ENCODE data around the gene ME1. TPM values are rescaled to one million over a fixed set of nuclear protein-coding genes. Genes with fewer than 3 reads are reported as not detected.
"Not testable (repeated sequence)": the region's sequence is repeated elsewhere in the genome, so short reads cannot be mapped to it uniquely, and the experiment has no call there.

The ME1 gene
- polyA plus RNA-seq, 12 donors: 1.5 to 2.4 (median 1.9) TPM; not detected in 2

GRCh38 chr6:83257791-83258190, 173.1 kb downstream of the ME1 start:
- no peak for DNase-seq

- DNase-seq: not testable (repeated sequence)
These were observed 174.1 kb downstream of the ME1 start for GRCh38 chr6:83256719-83257118.

GRCh38 chr6:83252719-83253118, 178.1 kb downstream of the ME1 start:
- DNase-seq: no peak

GRCh38 chr6:83250235-83250634, 180.6 kb downstream of the ME1 start:
- DNase-seq: no peak

GRCh38 chr6:83247471-83247870, 183.4 kb downstream of the ME1 start:
- DNase-seq: no peak

GRCh38 chr6:83231146-83231545, 199.7 kb downstream of the ME1 start:
- DNase-seq: peak; percentile 30

- DNase-seq: no peak
These were observed 204.3 kb downstream of the ME1 start for GRCh38 chr6:83226517-83226916.

- DNase-seq: peak; percentile 45
These were observed 208.9 kb downstream of the ME1 start for GRCh38 chr6:83221889-83222479.

GRCh38 chr6:83221276-83221675, 209.6 kb downstream of the ME1 start:
- DNase-seq: no peak

GRCh38 chr6:83220121-83220520, 210.7 kb downstream of the ME1 start:
- no peak for DNase-seq

- DNase-seq: no peak
These were observed 212.2 kb downstream of the ME1 start for GRCh38 chr6:83218646-83219045.

GRCh38 chr6:83216806-83217205, 214.0 kb downstream of the ME1 start:
- DNase-seq: no peak

GRCh38 chr6:83215131-83216047, 215.5 kb downstream of the ME1 start:
- peak; percentile 74 for DNase-seq

- DNase-seq: no peak
These were observed 228.8 kb downstream of the ME1 start for GRCh38 chr6:83202031-83202430.

GRCh38 chr6:83199863-83200225, 231.0 kb downstream of the ME1 start:
- DNase-seq: no peak

GRCh38 chr6:83199173-83199862, 231.5 kb downstream of the ME1 start:
- DNase-seq: no peak

GRCh38 chr6:83198486-83199172, 232.2 kb downstream of the ME1 start:
- DNase-seq: no peak

- peak; percentile 36 for DNase-seq
These were observed 236.9 kb downstream of the ME1 start for GRCh38 chr6:83193747-83194566.

- peak; percentile 93 for DNase-seq
These were observed 237.7 kb downstream of the ME1 start, which contains the start of the genes PGM3 and RWDD2A for GRCh38 chr6:83192871-83193746. Gene PGM3, minus strand, starts transcription at chr6:83193265. Its CDS starts 2,253 bp downstream, at chr6:83191012. Gene RWDD2A, plus strand, starts transcription at chr6:83193357. Its CDS starts 1,095 bp downstream, at chr6:83194452.

- no peak for DNase-seq
These were observed 238.4 kb downstream of the ME1 start for GRCh38 chr6:83192456-83192855.

Data from muscle of arm (tissue), 12 donors.